GM18873 (cell line): ENCODE data around the gene FMO1.
A peak's percentile ranks its signal among the peaks of the same experiment; 100 is the strongest.
"Not testable (repeated sequence)": the region's sequence is repeated elsewhere in the genome, so short reads cannot be mapped to it uniquely, and the experiment has no call there.

Experiments used
- ATAC-seq: cut with Tn5 transposase; IDR thresholded peaks from one replicate; pipeline ENCODE4 v1.9.1; 2021; ENCODE audit warnings: mild to moderate bottlenecking, moderate library complexity, moderate number of reproducible peaks; ENCODE audit not compliant: unreplicated experiment, low FRiP score

FMO1 gene

GRCh38 chr1:171233183-171233582 lies 15.1 kb upstream of the FMO1 start:
- no peak for ATAC-seq

GRCh38 chr1:171236231-171236630 lies 12.1 kb upstream of the FMO1 start:
- ATAC-seq: not testable (repeated sequence)

- ATAC-seq: no peak
Measured at GRCh38 chr1:171243878-171244277, 4.4 kb upstream of the FMO1 start.

DNA sequence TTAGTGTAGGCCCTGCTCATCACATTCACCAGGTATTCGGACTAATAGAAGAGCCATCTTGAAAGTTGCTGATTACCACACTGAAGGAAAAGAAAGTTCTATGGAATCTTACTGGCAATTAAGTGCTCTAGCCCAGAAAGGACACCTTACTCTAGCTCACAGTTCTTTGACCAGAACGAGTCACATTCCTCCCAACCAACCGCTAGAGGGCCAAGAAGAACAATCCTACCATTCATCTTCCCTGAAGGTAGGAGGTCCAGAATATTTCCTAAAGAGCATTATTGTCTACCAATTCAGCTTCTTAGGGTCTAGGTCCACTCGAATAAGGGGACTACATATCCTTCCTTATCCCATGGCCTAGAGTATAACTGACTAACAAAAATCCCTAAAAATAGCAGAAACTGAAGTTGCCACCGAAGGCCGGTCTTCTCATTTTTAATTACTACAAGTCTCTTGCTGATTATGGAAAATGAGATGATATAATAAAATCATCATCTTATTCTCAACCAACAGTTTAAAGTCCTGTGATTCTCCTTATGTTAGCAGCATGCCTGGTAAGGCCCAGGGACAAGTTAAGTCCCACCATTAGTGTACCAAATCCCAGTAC lies 2.7 kb upstream of the FMO1 start:
- no peak for ATAC-seq

- ATAC-seq: no peak
Measured at GRCh38 chr1:171247501-171247900, 793 bp upstream of the FMO1 start.

GRCh38 chr1:171248841-171249240 lies 547 bp downstream of the FMO1 start:
- no peak for ATAC-seq

- no peak for ATAC-seq
Measured at GRCh38 chr1:171250263-171250662, 2.0 kb downstream of the FMO1 start.

GRCh38 chr1:171251042-171251951 lies 3.0 kb downstream of the FMO1 start:
- ATAC-seq: peak; percentile 40

GRCh38 chr1:171251952-171252300 lies 3.6 kb downstream of the FMO1 start:
- ATAC-seq: no peak

DNA sequence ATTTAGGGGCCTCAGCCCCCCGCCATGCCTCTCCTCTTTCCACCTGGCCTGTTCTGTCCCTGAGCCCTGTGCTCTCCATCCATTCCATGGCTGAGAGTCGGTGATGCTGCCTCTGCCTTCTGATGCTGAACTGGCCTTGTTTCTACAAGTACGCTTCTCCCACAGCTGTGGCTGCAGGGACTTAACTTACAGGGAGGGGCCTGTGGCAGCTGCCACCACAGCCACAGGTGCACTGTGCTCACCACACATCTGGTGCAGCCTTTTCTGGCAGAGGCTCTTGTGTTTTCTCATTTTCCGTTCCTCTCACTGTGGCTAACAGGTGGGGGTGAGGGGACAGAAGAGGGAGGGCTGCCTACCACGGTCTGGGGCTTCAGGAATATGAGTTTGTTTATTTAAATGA lies 4.2 kb downstream of the FMO1 start:
- ATAC-seq: peak; percentile 94

GRCh38 chr1:171254859-171255258 lies 6.6 kb downstream of the FMO1 start:
- no peak for ATAC-seq

DNA sequence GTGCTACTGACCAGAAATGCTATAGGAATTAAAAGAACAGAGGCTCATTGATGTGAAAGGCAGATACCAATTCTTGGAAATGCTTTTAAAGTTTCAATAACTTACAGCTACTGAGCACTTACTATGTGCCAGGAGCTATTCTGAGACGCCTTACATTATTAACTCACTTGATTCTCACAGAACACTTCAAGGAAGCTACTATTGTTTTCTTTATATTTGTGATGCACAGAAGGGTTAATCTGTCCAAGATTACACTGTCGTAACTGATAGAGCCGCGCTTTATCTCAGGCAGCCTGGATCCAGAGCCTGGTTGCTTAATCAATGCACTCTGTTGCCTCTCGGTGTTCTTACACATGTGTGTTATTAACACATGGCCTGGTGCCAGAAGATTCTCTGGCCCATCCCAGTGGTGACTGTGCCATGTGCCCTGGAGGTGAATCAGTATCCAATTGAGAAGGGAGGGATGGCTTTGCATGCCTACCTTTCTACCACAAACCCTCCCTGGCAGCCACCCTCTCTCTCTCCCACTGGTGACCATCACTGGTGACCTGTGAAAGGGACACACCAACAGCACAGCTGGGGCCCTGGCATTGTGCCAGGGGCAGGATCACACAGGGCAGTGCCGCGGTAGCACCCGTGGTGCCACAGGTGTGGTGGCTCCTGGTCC lies 8.8 kb downstream of the FMO1 start:
- ATAC-seq: no peak

GRCh38 chr1:171257607-171258076 lies 9.3 kb downstream of the FMO1 start:
- ATAC-seq: no peak

- no peak for ATAC-seq
Measured at GRCh38 chr1:171258429-171258828, 10.1 kb downstream of the FMO1 start.

- no peak for ATAC-seq
Measured at GRCh38 chr1:171258943-171259342, 10.6 kb downstream of the FMO1 start.

GRCh38 chr1:171261336-171261735 lies 13.0 kb downstream of the FMO1 start:
- no peak for ATAC-seq

DNA sequence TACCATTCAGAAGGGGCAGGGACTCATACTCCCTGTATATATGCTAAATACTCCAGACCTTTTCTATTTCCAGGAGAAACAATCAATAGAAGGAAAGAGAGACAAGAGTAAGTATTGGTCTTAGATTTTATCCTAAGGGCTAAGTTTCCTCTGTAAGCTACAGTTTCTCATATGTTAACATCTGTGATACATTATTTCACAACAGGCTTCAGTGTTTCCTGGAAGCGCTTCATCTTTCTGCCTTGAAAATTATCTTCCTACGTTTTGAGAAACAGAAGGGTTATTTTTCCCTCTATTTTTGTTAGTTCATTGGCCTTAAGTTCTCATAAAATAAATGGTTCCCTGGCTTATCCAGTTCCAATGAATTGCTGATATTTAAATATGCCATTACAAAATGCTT lies 15.6 kb downstream of the FMO1 start:
- no peak for ATAC-seq

DNA sequence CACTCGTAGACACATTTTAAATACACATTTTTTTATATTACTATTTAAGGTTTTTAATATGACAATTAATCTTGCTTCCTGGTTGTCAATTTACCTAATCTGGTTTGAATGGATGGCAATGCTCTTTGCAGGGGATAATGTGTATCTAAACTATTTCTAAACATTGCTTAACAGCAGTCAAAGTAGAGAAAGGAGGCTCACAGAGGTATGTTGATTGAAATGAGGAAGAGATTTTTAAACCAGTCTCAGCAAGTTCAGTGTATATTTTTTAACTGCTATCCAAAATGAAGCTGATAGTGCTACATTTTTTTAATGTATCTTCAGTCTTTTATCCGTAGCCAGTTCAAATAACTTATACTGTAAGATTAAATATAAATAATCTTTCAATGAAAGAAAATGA lies 17.4 kb downstream of the FMO1 start:
- ATAC-seq: no peak

DNA sequence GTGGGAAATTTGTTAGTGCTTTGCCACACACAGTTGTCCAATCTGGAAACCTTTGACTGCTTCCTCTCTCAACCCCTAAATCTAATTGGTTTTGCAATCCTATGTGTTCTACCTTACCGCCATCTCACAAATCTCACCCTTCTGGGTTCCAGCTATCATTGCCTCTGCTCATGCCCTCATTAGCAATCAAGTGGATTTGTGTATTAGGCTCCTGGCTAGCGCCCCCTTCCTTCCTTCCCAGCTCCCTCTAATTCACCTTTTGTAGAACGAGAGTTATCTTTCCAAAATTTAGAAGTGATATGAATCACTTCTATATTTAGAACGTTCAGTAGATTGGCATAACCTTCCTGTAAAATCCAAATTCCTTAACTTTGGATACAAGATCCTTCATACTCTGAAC lies 18.6 kb downstream of the FMO1 start:
- ATAC-seq: no peak

- no peak for ATAC-seq
Measured at GRCh38 chr1:171267391-171267790, 19.1 kb downstream of the FMO1 start.

- no peak for ATAC-seq
Measured at GRCh38 chr1:171270806-171271205, 22.5 kb downstream of the FMO1 start.
